HG03066 (cell line): ENCODE results near the gene EPN3.

ENCODE experiments used
- ATAC-seq: cut with Tn5 transposase; IDR thresholded peaks from one replicate; pipeline ENCODE4 v1.9.1; 2021; ENCODE audit warnings: low read depth; ENCODE audit not compliant: unreplicated experiment

The EPN3 gene

GRCh38 chr17:50547736-50548083 lies 15.2 kb downstream of the EPN3 start:
- ATAC-seq: no peak

GRCh38 chr17:50548831-50549230 lies 16.3 kb downstream of the EPN3 start:
- ATAC-seq: no peak

GRCh38 chr17:50549256-50549941 lies 16.9 kb downstream of the EPN3 start:
- ATAC-seq: no peak

- ATAC-seq: no peak
Measured at GRCh38 chr17:50549969-50550368, 17.4 kb downstream of the EPN3 start.

- no peak for ATAC-seq
Measured at GRCh38 chr17:50550661-50551432, 18.3 kb downstream of the EPN3 start.

- ATAC-seq: no peak
Measured at GRCh38 chr17:50551433-50551815, 18.9 kb downstream of the EPN3 start.

- no peak for ATAC-seq
Measured at GRCh38 chr17:50551884-50552283, 19.3 kb downstream of the EPN3 start.

GRCh38 chr17:50554201-50554600 lies 21.7 kb downstream of the EPN3 start:
- ATAC-seq: no peak

GRCh38 chr17:50556803-50557202 lies 24.3 kb downstream of the EPN3 start:
- no peak for ATAC-seq

GRCh38 chr17:50557630-50558029 lies 25.1 kb downstream of the EPN3 start:
- no peak for ATAC-seq

GRCh38 chr17:50558091-50558490 lies 25.6 kb downstream of the EPN3 start:
- no peak for ATAC-seq

GRCh38 chr17:50558581-50558940 lies 26.0 kb downstream of the EPN3 start:
- no peak for ATAC-seq

- ATAC-seq: no peak
Measured at GRCh38 chr17:50558941-50559614, 26.5 kb downstream of the EPN3 start.

GRCh38 chr17:50559674-50560184 lies 27.2 kb downstream of the EPN3 start:
- ATAC-seq: no peak

- peak; percentile 86 for ATAC-seq
Measured at GRCh38 chr17:50560185-50560824, 27.8 kb downstream of the EPN3 start, which contains the start of gene CACNA1G. CACNA1G (plus strand) TSS chr17:50560715; CDS start chr17:50561460, 745 bp downstream.

- no peak for ATAC-seq
Measured at GRCh38 chr17:50560931-50561745, 28.6 kb downstream of the EPN3 start.

- no peak for ATAC-seq
Measured at GRCh38 chr17:50561746-50562141, 29.2 kb downstream of the EPN3 start.

GRCh38 chr17:50562242-50563091 lies 29.9 kb downstream of the EPN3 start:
- ATAC-seq: no peak

GRCh38 chr17:50563092-50563511 lies 30.6 kb downstream of the EPN3 start:
- ATAC-seq: no peak
